Measurements from ENCODE around the gene MASP1. TPM values are rescaled to one million over a fixed set of nuclear protein-coding genes. Genes with fewer than 3 reads are reported as not detected.

Gene MASP1
- polyA plus RNA-seq, 1 donor (not counting 4 experiments of a cell fraction or from before 2014, with no cell fraction given) = not detected

DNA sequence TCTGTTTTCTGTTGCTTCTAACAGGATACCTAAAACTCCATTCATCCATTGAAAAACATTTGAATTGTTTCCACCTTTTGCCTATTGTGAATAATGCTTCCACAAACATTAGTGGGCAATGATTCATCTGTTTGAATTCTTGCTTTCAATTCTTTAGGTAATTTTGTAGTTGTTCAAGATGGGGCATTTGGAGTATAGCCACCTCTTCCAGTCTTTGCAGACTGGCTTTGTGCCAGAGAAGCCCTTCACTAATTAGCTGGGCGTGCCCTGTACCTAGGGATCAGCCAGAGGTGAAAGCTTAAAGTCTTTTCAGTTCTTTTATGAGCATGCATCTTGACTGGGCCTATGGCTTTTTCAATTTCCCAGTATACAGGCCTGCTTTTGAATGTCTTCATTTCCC lies 83.4 kb downstream of the MASP1 start:
- Histone ChIP-seq H4K20me1 (ENCODE audit: control insufficient read depth, extremely low read depth, insufficient read depth, low read length) (no peaks in the 10 kb centered on the region), H3K4me2 (ENCODE audit: control insufficient read depth, extremely low read depth, insufficient read depth, low read depth, low read length) (peak overlapping the region; percentile 13), H3K9me1 (ENCODE audit: control insufficient read depth, extremely low read depth, insufficient read depth, low read length) (no peaks in the 10 kb centered on the region), H3K4me1 (ENCODE audit: control insufficient read depth, extremely low read depth, insufficient read depth, low read length) (peaks cover 17% of the 10 kb centered on the region), H3K9ac (ENCODE audit: control insufficient read depth, extremely low read depth, insufficient read depth, low read length) (no peak overlapping the region), H3K27me3 (ENCODE audit: control insufficient read depth, extremely low read depth, insufficient read depth, low read length) (no peaks in the 10 kb centered on the region), H2AFZ (ENCODE audit: control insufficient read depth, low read length) (no peak overlapping the region), H3K36me3 (ENCODE audit: control insufficient read depth in 2 of 2, extremely low read depth in 1 of 2, insufficient read depth in 2 of 2, low read length in 2 of 2) (no peaks in the 10 kb centered on the region), H3K27ac (ENCODE audit: control insufficient read depth, insufficient read depth, low read length) (no peak overlapping the region), H3K79me2 (ENCODE audit: control insufficient read depth, insufficient read depth, low read length) (no peaks in the 10 kb centered on the region), H3K9me3 (ENCODE audit: control insufficient read depth, low read depth, low read length) (peaks cover 6% of the 10 kb centered on the region), H3K4me3 (ENCODE audit: control insufficient read depth in 2 of 3, extremely low read depth in 1 of 3, insufficient read depth in 2 of 3, low read depth in 1 of 3, low read length in 3 of 3) (no peak overlapping the region)
- TF ChIP-seq EZH2 (IDR thresholded peaks at IDR 0.05; ENCODE audit: low read length) = no peak
- TF ChIP-seq, protein P1, sequence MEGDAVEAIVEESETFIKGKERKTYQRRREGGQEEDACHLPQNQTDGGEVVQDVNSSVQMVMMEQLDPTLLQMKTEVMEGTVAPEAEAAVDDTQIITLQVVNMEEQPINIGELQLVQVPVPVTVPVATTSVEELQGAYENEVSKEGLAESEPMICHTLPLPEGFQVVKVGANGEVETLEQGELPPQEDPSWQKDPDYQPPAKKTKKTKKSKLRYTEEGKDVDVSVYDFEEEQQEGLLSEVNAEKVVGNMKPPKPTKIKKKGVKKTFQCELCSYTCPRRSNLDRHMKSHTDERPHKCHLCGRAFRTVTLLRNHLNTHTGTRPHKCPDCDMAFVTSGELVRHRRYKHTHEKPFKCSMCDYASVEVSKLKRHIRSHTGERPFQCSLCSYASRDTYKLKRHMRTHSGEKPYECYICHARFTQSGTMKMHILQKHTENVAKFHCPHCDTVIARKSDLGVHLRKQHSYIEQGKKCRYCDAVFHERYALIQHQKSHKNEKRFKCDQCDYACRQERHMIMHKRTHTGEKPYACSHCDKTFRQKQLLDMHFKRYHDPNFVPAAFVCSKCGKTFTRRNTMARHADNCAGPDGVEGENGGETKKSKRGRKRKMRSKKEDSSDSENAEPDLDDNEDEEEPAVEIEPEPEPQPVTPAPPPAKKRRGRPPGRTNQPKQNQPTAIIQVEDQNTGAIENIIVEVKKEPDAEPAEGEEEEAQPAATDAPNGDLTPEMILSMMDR (optimal IDR thresholded peaks at IDR 0.05 in 1 of 3, IDR thresholded peaks at IDR 0.05 in 1 of 3, conservative IDR thresholded peaks at IDR 0.05 in 1 of 3; ENCODE audit: extremely low read depth in 1 of 3, insufficient read depth in 2 of 3, low read length in 3 of 3) = no peak
- DNase-seq (ENCODE audit: low read depth, low spot score) (peak; percentile 49), FAIRE-seq (peak; percentile 96)
- dilution Hi-C loops (cut with MboI; ENCODE audit: extremely low pct_ligation_motif_present, low sequenced_read_pairs) = no loop called here

DNA sequence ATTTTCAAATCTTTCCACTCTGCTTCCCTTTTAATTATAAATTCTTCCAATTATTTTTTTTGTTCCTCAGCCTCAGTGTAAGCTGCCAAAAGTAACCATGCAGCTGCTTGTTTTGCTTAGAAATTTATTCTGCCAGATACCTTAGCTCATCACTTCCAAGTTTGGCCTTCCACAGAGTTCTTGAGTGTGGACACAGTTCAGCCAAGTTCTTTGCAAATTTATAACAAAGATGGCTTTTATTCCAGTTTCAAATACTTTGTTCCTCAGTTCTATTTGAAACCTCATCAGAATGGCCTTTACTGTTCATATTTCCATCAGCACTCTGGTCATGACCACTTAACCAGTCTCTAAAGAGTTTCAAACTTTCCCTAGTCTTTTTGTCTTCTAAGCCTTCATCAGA lies 83.9 kb downstream of the MASP1 start:
- no peak overlapping the region for H2AFZ ChIP-seq (ENCODE audit: control insufficient read depth, low read length)
- TF ChIP-seq, protein P1 (optimal IDR thresholded peaks at IDR 0.05 in 1 of 3, IDR thresholded peaks at IDR 0.05 in 1 of 3, conservative IDR thresholded peaks at IDR 0.05 in 1 of 3; ENCODE audit: extremely low read depth in 1 of 3, insufficient read depth in 2 of 3, low read length in 3 of 3) = no peak
- TF ChIP-seq EZH2 (IDR thresholded peaks at IDR 0.05; ENCODE audit: low read length) = no peak
- H3K36me3 ChIP-seq (ENCODE audit: control insufficient read depth in 2 of 2, extremely low read depth in 1 of 2, insufficient read depth in 2 of 2, low read length in 2 of 2) = no peaks in the 10 kb centered on the region
- H3K9ac ChIP-seq (ENCODE audit: control insufficient read depth, extremely low read depth, insufficient read depth, low read length) = no peak overlapping the region
- DNase-seq (ENCODE audit: low read depth, low spot score) (no peak), FAIRE-seq (no peak)
- no peaks in the 10 kb centered on the region for H3K79me2 ChIP-seq (ENCODE audit: control insufficient read depth, insufficient read depth, low read length)
- peaks cover 17% of the 10 kb centered on the region for H3K4me1 ChIP-seq (ENCODE audit: control insufficient read depth, extremely low read depth, insufficient read depth, low read length)
- no peak overlapping the region for H3K4me3 ChIP-seq (ENCODE audit: control insufficient read depth in 2 of 3, extremely low read depth in 1 of 3, insufficient read depth in 2 of 3, low read depth in 1 of 3, low read length in 3 of 3)
- dilution Hi-C loops (cut with MboI; ENCODE audit: extremely low pct_ligation_motif_present, low sequenced_read_pairs) = no loop called here
- H3K4me2 ChIP-seq (ENCODE audit: control insufficient read depth, extremely low read depth, insufficient read depth, low read depth, low read length) = no peak overlapping the region
- H3K27me3 ChIP-seq (ENCODE audit: control insufficient read depth, extremely low read depth, insufficient read depth, low read length) = no peaks in the 10 kb centered on the region
- H3K27ac ChIP-seq (ENCODE audit: control insufficient read depth, insufficient read depth, low read length) = no peak overlapping the region
- H3K9me3 ChIP-seq (ENCODE audit: control insufficient read depth, low read depth, low read length) = peaks cover 6% of the 10 kb centered on the region
- H4K20me1 ChIP-seq (ENCODE audit: control insufficient read depth, extremely low read depth, insufficient read depth, low read length) = no peaks in the 10 kb centered on the region
- H3K9me1 ChIP-seq (ENCODE audit: control insufficient read depth, extremely low read depth, insufficient read depth, low read length) = no peaks in the 10 kb centered on the region
